Epidermal melanocyte (primary cell): ENCODE data around the gene IFNL2.
"Not testable (repeated sequence)": the region's sequence is repeated elsewhere in the genome, so short reads cannot be mapped to it uniquely, and the experiment has no call there.

Experiments used
- DNase-seq: peaks from one replicate; pipeline ENCODE4 v3.0.0; 2011; ENCODE audit warnings: low spot score; ENCODE audit not compliant: insufficient read length

Gene IFNL2

DNA sequence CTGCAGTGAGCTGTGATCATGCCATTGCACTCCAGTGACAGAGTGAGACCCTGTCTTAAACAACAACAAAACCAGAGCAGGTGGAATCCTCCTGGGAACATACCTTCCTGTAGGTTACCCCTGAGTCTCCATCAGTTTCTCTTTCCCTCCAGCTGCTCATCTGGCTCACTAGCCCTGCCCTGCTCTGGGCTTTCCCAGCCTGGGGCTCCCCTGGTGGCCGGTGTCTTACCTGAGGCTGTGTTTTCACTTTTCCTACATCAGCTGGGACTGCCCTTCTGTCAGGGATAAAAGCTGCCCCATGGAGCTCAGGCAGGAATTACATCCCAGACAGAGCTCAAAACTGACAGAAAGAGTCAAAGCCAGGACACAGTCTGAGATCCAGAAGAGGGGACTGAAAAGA, at the start of gene IFNL2:
Gene IFNL2 (plus strand): TSS at position 312 of the 400 bp plus-strand sequence. CDS start 173 bp downstream, outside the sequence.
- not testable (repeated sequence) for DNase-seq

DNA sequence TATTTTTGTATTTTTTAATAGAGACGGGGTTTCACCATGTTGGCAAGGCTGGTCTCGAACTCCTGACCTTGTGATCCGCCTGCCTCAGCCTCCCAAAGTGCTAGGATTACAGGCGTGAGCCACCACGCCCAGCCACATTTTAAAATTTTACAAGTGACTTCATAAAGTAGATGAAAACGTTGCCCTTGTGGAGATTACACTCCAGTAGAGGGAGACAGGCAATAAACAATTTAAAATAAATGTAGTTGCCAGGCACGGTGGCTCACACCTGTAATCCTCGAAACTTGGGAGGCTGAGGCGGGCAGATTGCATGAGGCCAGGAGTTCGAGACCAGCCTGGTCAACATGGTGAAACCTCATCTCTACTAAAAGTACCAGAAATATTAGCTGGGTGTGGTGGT, 49.1 kb upstream of the IFNL2 start:
- DNase-seq: not testable (repeated sequence)

DNA sequence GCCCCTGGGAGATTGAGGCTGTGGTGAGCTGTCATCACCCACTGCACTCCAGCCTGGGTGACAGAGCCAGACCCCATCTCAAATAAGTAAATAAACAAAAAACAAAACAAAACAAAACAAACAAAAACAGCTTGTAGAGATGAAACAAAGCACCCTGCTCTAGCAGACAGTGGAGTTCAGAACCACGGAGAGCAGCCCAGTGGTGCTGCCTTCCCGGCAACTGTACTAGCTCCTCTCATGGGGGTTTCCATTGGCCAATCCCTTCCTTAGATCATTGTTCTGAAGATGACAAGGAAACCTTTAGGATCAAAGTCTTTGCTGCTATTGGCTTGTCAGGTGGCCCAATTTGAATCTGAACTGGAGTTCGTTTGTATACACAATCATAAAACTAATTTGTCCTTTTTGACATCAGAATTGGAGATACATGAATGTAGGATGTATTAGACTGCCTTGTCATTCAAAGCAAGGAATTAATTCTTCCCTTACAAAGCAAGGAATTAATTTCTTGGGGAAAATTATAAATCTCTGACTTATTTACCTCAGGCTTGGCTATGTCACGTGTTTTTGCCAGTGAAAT, 44.4 kb upstream of the IFNL2 start:
- DNase-seq: no peak

DNA sequence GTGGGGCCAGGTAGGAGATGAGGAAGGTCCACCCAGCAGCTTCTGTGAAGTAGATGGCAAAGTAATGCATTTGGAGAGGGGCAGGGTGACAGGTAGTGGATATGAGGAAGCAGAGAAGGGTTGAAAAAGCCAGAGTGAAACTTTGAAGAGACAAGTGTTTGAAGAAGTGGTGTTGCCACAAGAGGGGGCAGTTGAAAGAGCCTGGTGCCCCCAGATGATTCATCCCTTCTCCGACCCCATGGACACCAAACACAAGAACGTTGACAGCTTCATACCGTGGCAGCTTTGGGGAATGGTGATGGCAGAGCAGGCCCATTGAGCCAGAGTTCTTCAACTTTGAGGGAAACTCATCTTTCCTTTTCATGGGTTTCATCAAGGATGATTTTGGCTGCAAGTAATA, 43.3 kb upstream of the IFNL2 start:
- no peak for DNase-seq

GRCh38 chr19:39230096-39230764, 38.0 kb upstream of the IFNL2 start:
- no peak for DNase-seq

- DNase-seq: no peak
Measured at GRCh38 chr19:39232708-39233107, 35.5 kb upstream of the IFNL2 start.

GRCh38 chr19:39236527-39236926, 31.7 kb upstream of the IFNL2 start:
- no peak for DNase-seq

DNA sequence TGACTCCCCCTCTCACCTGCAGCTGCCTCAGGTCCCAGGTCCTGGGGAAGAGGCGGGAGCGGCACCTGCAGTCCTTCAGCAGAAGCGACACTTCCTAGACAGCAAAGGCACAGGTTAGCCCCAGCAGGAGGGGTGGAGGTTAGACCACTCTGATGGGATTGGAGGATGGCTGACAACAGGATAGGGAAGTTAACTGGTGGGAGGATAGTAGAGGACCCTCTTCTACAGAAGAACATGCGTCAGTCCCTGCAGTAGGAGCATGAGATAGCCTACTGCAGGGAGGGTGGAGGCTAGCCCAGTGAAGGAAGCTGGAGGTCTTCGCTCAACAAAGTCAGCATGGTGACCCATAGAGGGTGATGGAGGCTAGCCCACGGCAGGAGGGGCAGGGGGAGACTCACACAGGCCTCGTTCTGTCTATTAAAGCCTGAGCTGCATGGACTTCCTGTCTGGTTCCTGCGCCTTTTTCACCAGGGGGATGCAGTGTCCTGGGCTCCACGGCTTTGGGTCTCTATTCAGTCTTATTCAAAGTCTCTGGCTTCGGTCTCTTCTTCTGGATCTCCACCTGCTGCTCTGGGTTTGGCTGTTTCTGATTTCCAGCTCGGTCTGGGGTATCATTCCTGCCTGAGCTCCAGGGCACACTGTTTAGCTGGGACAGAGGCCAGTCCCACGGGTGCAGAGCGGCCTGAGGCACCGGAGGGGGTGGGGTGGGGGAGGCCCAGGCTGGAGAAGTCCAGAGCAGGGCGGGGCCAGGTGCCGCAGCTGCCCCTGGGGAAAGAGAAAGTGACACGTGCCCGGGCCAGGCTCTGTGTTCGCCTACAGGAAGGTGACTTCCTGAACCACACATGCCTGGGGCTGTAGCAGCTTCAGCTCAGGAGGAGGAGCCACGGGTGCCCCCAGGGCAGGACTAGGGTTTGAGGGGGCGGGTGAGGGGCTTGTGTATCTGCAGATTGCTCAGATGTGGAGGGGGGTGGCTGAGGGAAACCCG, 30.7 kb upstream of the IFNL2 start:
- DNase-seq: no peak

- no peak for DNase-seq
Measured at GRCh38 chr19:39238209-39238608, 30.0 kb upstream of the IFNL2 start.

GRCh38 chr19:39238944-39239343, 29.3 kb upstream of the IFNL2 start:
- no peak for DNase-seq

- DNase-seq: no peak
Measured at GRCh38 chr19:39240421-39240820, 27.8 kb upstream of the IFNL2 start.

GRCh38 chr19:39243741-39244140, 24.5 kb upstream of the IFNL2 start:
- not testable (repeated sequence) for DNase-seq

- not testable (repeated sequence) for DNase-seq
Measured at GRCh38 chr19:39244410-39245100, 23.6 kb upstream of the IFNL2 start, which contains the start of gene IFNL3. Gene IFNL3, minus strand, starts transcription at chr19:39245006. Its CDS starts 39 bp downstream, at chr19:39244967.

DNA sequence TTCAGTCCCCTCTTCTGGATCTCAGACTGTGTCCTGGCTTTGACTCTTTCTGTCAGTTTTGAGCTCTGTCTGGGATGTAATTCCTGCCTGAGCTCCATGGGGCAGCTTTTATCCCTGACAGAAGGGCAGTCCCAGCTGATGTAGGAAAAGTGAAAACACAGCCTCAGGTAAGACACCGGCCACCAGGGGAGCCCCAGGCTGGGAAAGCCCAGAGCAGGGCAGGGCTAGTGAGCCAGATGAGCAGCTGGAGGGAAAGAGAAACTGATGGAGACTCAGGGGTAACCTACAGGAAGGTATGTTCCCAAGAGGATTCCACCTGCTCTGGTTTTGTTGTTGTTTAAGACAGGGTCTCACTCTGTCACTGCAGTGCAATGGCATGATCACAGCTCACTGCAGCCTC, 23.0 kb upstream of the IFNL2 start:
- DNase-seq: not testable (repeated sequence)

DNA sequence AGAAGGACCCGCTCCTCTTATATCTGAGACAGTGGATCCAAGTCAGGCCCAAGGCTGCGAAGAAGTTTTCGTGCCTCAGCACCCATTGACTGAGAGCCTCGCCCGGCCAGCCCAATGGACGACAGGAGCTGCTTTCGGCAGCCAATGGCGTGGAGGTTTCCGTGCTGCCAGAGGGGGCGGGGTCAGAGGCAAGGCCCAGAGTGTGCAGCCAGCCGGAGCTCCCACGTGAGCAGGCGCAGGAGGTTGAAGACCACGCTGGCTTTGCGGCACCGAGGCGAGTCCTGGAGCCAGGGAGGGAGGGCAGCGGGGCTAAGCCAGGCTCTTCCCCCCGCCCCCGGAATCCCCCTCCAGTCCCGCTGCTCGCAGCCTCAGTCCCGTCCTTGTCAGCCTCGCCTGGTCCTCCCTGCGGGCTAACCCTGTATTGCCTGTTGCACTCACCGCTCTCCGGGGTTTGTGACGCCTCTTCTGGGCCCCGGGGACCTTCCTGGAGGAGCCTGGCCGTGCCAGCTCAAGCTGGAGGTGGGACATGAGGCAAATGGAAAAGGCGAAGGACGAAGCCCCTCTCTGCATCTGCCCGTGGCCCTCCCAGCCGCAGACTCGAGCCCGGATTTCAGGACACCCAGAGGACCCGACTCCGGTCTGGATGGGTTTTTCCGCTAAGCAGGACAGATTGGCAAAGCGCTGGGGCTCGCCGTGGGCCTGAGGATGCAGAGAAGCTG, 21.1 kb upstream of the IFNL2 start:
- DNase-seq: no peak

DNA sequence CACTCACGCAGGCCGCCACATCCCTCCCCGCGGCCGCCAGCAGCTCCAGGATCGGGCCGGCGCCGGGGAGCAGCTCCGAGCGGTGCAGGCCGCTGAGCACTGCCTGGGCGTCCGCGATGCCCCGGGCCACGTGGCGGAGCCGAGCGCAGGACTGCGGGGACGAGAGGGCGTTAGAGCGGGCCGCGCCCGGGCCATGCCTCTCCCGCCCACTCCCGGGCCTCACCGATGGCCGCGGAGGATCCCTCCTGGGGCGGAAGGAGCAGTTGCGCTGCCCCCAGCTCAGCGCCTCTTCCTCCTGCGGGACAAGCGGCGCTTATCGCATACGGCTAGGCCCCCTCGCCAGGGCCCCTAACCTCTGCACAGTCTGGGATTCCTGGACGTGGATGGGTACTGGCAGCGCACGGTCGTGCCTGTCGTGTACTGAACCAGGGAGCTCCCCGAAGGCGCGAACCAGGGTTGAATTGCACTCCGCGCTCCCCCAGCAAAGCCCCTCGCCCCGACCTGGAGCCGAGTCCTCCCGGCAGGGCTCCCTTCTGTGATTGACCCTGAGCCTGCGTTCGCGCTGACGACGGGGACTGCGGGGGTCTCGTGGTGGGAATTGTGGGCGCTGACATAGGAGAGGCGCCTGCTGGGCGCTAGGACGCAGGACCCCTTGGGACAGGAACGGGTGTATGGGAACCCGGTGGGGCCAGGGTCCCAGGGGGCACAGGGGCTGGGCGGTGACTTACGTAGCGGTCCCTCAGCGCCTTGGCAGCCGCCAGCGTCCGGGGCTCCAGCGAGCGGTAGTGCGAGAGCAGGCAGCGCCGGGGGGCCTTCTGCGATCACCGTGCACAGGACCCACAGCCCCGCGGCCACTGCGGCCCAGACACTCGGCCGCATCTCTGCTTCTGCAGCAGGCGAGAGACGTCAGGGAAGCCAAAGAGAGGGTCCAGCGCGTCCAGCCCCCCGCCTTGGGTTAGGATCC, 20.2 kb upstream of the IFNL2 start:
- DNase-seq: no peak

- no peak for DNase-seq
Measured at GRCh38 chr19:39248806-39249205, 19.4 kb upstream of the IFNL2 start, which contains the start of gene IFNL4. Gene IFNL4, minus strand, starts transcription at chr19:39248856.

GRCh38 chr19:39251081-39251480, 17.1 kb upstream of the IFNL2 start:
- no peak for DNase-seq

- DNase-seq: no peak
Measured at GRCh38 chr19:39251846-39252245, 16.4 kb upstream of the IFNL2 start.
